ENCODE data around the gene PPP2R2B.
"Not testable (repeated sequence)": the region's sequence is repeated elsewhere in the genome, so short reads cannot be mapped to it uniquely, and the experiment has no call there.

Gene PPP2R2B

GRCh38 chr5:146643776-146644175 lies 234.8 kb downstream of the PPP2R2B start:
- no peak for DNase-seq

GRCh38 chr5:146642410-146642809 lies 236.1 kb downstream of the PPP2R2B start:
- DNase-seq = no peak

- DNase-seq = no peak
Observed at GRCh38 chr5:146641941-146642340, 236.6 kb downstream of the PPP2R2B start.

- no peak for DNase-seq
Observed at GRCh38 chr5:146640285-146640896, 238.2 kb downstream of the PPP2R2B start.

- no peak for DNase-seq
Observed at GRCh38 chr5:146635443-146635842, 243.1 kb downstream of the PPP2R2B start.

GRCh38 chr5:146633323-146633764 lies 245.2 kb downstream of the PPP2R2B start:
- no peak for DNase-seq

- DNase-seq = no peak
Observed at GRCh38 chr5:146632620-146633322, 245.8 kb downstream of the PPP2R2B start.

GRCh38 chr5:146630472-146630871 lies 248.1 kb downstream of the PPP2R2B start:
- DNase-seq = no peak

- DNase-seq = no peak
Observed at GRCh38 chr5:146628950-146629349, 249.6 kb downstream of the PPP2R2B start.

GRCh38 chr5:146626936-146627335 lies 251.6 kb downstream of the PPP2R2B start:
- no peak for DNase-seq

GRCh38 chr5:146624179-146624578 lies 254.4 kb downstream of the PPP2R2B start:
- DNase-seq = no peak

- DNase-seq = no peak
Observed at GRCh38 chr5:146623666-146624065, 254.9 kb downstream of the PPP2R2B start.

GRCh38 chr5:146623009-146623408 lies 255.5 kb downstream of the PPP2R2B start:
- no peak for DNase-seq

GRCh38 chr5:146622391-146622790 lies 256.2 kb downstream of the PPP2R2B start:
- DNase-seq = no peak

- no peak for DNase-seq
Observed at GRCh38 chr5:146620669-146621051, 257.9 kb downstream of the PPP2R2B start.

- DNase-seq = no peak
Observed at GRCh38 chr5:146620031-146620668, 258.4 kb downstream of the PPP2R2B start.

GRCh38 chr5:146618434-146618833 lies 260.1 kb downstream of the PPP2R2B start:
- no peak for DNase-seq

GRCh38 chr5:146609731-146610130 lies 268.8 kb downstream of the PPP2R2B start:
- not testable (repeated sequence) for DNase-seq

- no peak for DNase-seq
Observed at GRCh38 chr5:146607659-146608332, 270.8 kb downstream of the PPP2R2B start.

GRCh38 chr5:146606893-146607292 lies 271.7 kb downstream of the PPP2R2B start:
- DNase-seq = no peak

- no peak for DNase-seq
Observed at GRCh38 chr5:146600376-146600775, 278.2 kb downstream of the PPP2R2B start.

GRCh38 chr5:146599261-146599660 lies 279.3 kb downstream of the PPP2R2B start:
- no peak for DNase-seq

GRCh38 chr5:146595088-146595487 lies 283.5 kb downstream of the PPP2R2B start:
- no peak for DNase-seq

- DNase-seq = no peak
Observed at GRCh38 chr5:146592352-146592751, 286.2 kb downstream of the PPP2R2B start.
